Mucosa of descending colon (tissue), 3 donors: ENCODE data around the gene SLC26A5. TPM values are rescaled to one million over a fixed set of nuclear protein-coding genes. Genes with fewer than 3 reads are reported as not detected.

Experiments
- ATAC-seq: fragments of 200-7000 bp; cut with Tn5 transposase; one replicate; pipeline ENCODE4 v1.9.1; 2020; ENCODE audit warnings: mild to moderate bottlenecking, moderate library complexity
- DNase-seq, 3 donors: peaks; one replicate each; pipeline ENCODE4 v3.0.0-alpha.2; 2020
- H3K36me3 ChIP-seq: fragments of 200-600 bp; one replicate; pipeline ENCODE4 v1.8.0; 2021; ENCODE audit warnings: low read depth, mild to moderate bottlenecking
- H3K4me1 ChIP-seq: fragments of 200-600 bp; one replicate; pipeline ENCODE4 v1.8.0; 2021; ENCODE audit warnings: low read depth, mild to moderate bottlenecking
- H3K4me3 ChIP-seq: fragments of 200-600 bp; one replicate; pipeline ENCODE4 v1.8.0; 2021; ENCODE audit warnings: mild to moderate bottlenecking
- H3K9me3 ChIP-seq: fragments of 200-600 bp; one replicate; pipeline ENCODE4 v1.8.0; 2021; ENCODE audit warnings: mild to moderate bottlenecking
- CTCF ChIP-seq: fragments of 200-600 bp; IDR thresholded peaks from one replicate; pipeline ENCODE4 v1.8.0; 2022; ENCODE audit warnings: antibody characterized with exemption, mild to moderate bottlenecking
- intact Hi-C, 2 donors: fragments of 100-400 bp; cut with DNase I in 1 of 2; cut with micrococcal nuclease in 1 of 2; formaldehyde crosslinking; loops; one replicate each; pipeline versions ENCODE4 v1.11.0 to v1.11.1; 2022; cut with DNase I, micrococcal nuclease
- total RNA-seq, 3 donors: library from RNA; stranded (reverse); fragmentation: NEBNext Ultra II Directional in 2 of 3; extraction: Animal tissue kit (Norgen Biotek cat#: 25700) in 2 of 3; gene quantifications; one replicate each; pipeline versions ENCODE4 v1.2.1 to v1.2.4, GENCODE V29; 2021 to 2023
- donor health status: DM: no; HTN: no; CAD: no; lungs with moderate emphysema.
- donor health status: DM: no; HTN: no; CAD: no.
- donor health status: DM: no; HTN: yes; CAD: no.

Gene SLC26A5
- total RNA-seq, 3 donors from 2014 or later = 0.14 to 0.38 (median 0.19) TPM

DNA sequence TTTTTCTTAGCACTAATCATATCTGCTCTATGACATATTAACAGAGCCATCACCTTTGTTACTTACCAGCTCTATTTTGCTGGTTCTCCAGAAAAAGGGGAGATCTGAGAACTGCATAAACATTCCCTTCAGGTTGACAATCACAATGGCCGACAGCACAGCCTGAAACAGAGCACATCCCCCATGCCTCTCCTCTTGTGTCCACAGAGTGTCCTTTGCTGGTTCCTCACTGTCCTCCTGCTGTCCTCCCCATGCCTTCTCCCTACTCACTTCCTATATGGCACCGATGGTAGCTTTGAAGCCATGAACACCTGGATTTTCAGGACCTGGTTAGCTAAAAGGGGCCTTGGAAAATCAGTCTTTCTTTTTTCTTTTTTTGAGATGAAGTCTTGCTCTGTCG, 56.7 kb downstream of the SLC26A5 start:
- Histone ChIP-seq H3K9me3 (no peaks in the 10 kb centered on the region), H3K4me3 (no peak overlapping the region), H3K4me1 (no peaks in the 10 kb centered on the region), H3K36me3 (no peaks in the 10 kb centered on the region)
- intact Hi-C loops = no loop called here
- DNase-seq (no peak), ATAC-seq (no peak)
- TF ChIP-seq CTCF = no peak

- Histone ChIP-seq H3K36me3 (no peaks in the 10 kb centered on the region), H3K4me3 (no peak overlapping the region), H3K9me3 (no peaks in the 10 kb centered on the region), H3K4me1 (no peaks in the 10 kb centered on the region)
- intact Hi-C loops = no loop called here
- TF ChIP-seq CTCF = no peak
- ATAC-seq (peak; percentile 67), DNase-seq (peak in 1 of 3 donors; percentile 8)
These were observed 57.4 kb downstream of the SLC26A5 start for GRCh38 chr7:103388469-103389140.

DNA sequence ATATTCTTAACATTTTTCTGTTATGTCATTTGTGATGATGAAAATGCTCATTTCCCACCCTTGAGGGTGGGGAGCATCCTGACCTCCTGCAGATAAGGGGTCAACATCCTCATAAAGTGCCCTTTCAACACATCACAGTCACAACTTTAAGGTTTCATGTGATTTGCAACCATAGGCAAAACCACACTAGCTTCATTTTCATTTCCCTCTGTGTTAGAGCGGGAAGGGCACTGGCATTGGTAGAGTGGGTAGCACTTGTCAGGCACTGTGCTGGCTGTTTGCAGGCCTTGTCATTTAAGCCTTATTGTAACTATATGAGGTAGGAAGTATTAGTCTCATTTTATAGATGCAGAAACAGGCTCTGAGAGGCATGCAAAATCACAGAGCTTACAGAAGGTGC, 58.8 kb downstream of the SLC26A5 start:
- no peak for ATAC-seq
- Histone ChIP-seq H3K4me1 (no peaks in the 10 kb centered on the region), H3K36me3 (no peaks in the 10 kb centered on the region), H3K4me3 (no peak overlapping the region), H3K9me3 (no peaks in the 10 kb centered on the region)
- no peak for TF ChIP-seq CTCF
- DNase-seq = no peak
- intact Hi-C loops = no loop called here

GRCh38 chr7:103382032-103382402, 64.0 kb downstream of the SLC26A5 start:
- ATAC-seq = no peak
- no peaks in the 10 kb centered on the region for H3K9me3 ChIP-seq
- DNase-seq = no peak
- no peak overlapping the region for H3K4me3 ChIP-seq
- intact Hi-C loops = no loop called here
- no peaks in the 10 kb centered on the region for H3K4me1 ChIP-seq
- no peak for TF ChIP-seq CTCF
- H3K36me3 ChIP-seq = no peaks in the 10 kb centered on the region

DNA sequence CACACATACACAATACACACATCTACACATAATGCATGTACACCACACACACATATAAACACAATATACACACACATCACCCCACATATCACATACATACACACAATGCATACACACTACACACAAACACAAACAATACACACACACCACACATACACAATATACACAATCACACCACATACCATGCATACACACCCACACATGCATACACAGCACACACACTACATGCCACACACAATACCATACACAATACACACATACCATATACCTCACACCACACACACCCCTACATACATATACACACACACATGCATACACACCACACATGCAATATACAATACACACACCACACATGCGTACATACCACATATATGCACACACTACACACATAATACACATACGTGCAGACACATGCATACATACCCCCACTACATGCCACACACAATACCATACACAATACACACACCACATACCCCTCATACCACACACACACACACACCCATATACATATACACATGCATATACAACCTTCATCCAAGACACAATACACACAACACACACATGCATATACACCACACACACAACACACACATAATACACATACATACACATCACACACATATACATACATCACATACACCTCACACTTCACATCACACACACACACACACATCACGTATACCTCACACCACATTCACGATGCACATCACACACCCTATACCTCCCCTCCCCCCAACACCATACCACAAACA, 64.6 kb downstream of the SLC26A5 start:
- H3K36me3 ChIP-seq = no peaks in the 10 kb centered on the region
- DNase-seq = no peak
- no peak for TF ChIP-seq CTCF
- H3K9me3 ChIP-seq = no peaks in the 10 kb centered on the region
- no peaks in the 10 kb centered on the region for H3K4me1 ChIP-seq
- intact Hi-C loops = no loop called here
- H3K4me3 ChIP-seq = no peak overlapping the region
- ATAC-seq = no peak
